SK-N-MC (cell line): ENCODE data around the gene TUBE1.

ENCODE experiments used
- DNase-seq: peaks from one replicate; pipeline ENCODE4 v3.0.0-alpha.2; 2011; ENCODE audit warnings: low read depth, low spot score
- H3K27ac ChIP-seq: fragments of 200-600 bp; sonication (generic); 2 replicates; pipeline ENCODE4 v1.5.1; 2016; ENCODE audit warnings: mixed run types
- H3K36me3 ChIP-seq: fragments of 200-600 bp; sonication (generic); 2 replicates; pipeline ENCODE4 v1.6.1; 2017; ENCODE audit warnings: antibody characterized with exemption, low read length, mixed read lengths; ENCODE audit not compliant: insufficient read depth
- H3K4me3 ChIP-seq: fragments of 200-600 bp; sonication (generic); 2 replicates; pipeline ENCODE4 v1.5.1; 2016
- H3K9ac ChIP-seq: fragments of 200-600 bp; sonication (generic); 2 replicates; pipeline ENCODE4 v1.8.0; 2017; ENCODE audit warnings: mixed run types, mixed read lengths; ENCODE audit not compliant: insufficient read length
- H3K9me3 ChIP-seq: fragments of 200-600 bp; sonication (generic); 2 replicates; pipeline ENCODE4 v1.6.1; 2017; ENCODE audit warnings: low read depth, mild to moderate bottlenecking, antibody characterized with exemption, low read length, moderate library complexity, mixed read lengths
- EZH2 ChIP-seq: fragments of 200-600 bp; sonication (generic); IDR thresholded peaks from one replicate; pipeline ENCODE4 v1.6.1; 2017; ENCODE audit warnings: antibody characterized with exemption
- FOXP2 ChIP-seq: optimal IDR thresholded peaks from 2 replicates; pipeline ENCODE3; 2011; ENCODE audit warnings: mild to moderate bottlenecking, moderate library complexity; ENCODE audit not compliant: insufficient read depth; ENCODE audit errors: extremely low read length, control extremely low read depth
- POLR2AphosphoS5 ChIP-seq: IDR thresholded peaks from 2 replicates; pipeline ENCODE4 v1.6.1; 2012; ENCODE audit warnings: mild to moderate bottlenecking, low read depth, low read length, borderline replicate concordance

TUBE1 gene

GRCh38 chr6:112087136-112087911 is at the start of gene TUBE1, which contains the start of gene FAM229B:
Gene TUBE1, minus strand, starts transcription at chr6:112087482. Its CDS starts 48 bp downstream, at chr6:112087434.
Gene FAM229B, plus strand, starts transcription at chr6:112087591. Its CDS starts 11,693 bp downstream, at chr6:112099284.
- peak; percentile 70 for DNase-seq
- Histone ChIP-seq H3K27ac (peak within 1 kb of the TSS; percentile 62; the same call in 1 of the 2 replicates), H3K36me3 (peaks cover 23% of the 10 kb centered on the region), H3K9ac (peak within 1 kb of the TSS; percentile 91), H3K4me3 (peak within 1 kb of the TSS; percentile 98), H3K9me3 (no peaks in the 10 kb centered on the region)
- TF ChIP-seq POLR2AphosphoS5 (peak; percentile 95), FOXP2 (peak; percentile 90), EZH2 (no peak)

- H3K36me3 ChIP-seq, result no peaks in the 10 kb centered on the region
- TF ChIP-seq FOXP2 (no peak), POLR2AphosphoS5 (no peak), EZH2 (no peak)
- no peak for DNase-seq
- H3K9ac ChIP-seq, result no peak overlapping the region
- H3K27ac ChIP-seq, result no peak overlapping the region
- no peak overlapping the region for H3K4me3 ChIP-seq
- no peaks in the 10 kb centered on the region for H3K9me3 ChIP-seq
Measured at GRCh38 chr6:112130878-112131277, 43.6 kb upstream of the TUBE1 start.

- no peak for TF ChIP-seq FOXP2
- TF ChIP-seq POLR2AphosphoS5, result no peak
- TF ChIP-seq EZH2, result no peak
- no peak overlapping the region for H3K9ac ChIP-seq
- H3K4me3 ChIP-seq, result no peak overlapping the region
- H3K9me3 ChIP-seq, result no peaks in the 10 kb centered on the region
- H3K27ac ChIP-seq, result no peak overlapping the region
- no peaks in the 10 kb centered on the region for H3K36me3 ChIP-seq
- no peak for DNase-seq
Measured at GRCh38 chr6:112128208-112128607, 40.9 kb upstream of the TUBE1 start.

- DNase-seq, result no peak
- TF ChIP-seq POLR2AphosphoS5, result no peak
- TF ChIP-seq EZH2, result no peak
- TF ChIP-seq FOXP2, result no peak
- no peak overlapping the region for H3K4me3 ChIP-seq
- H3K9me3 ChIP-seq, result no peaks in the 10 kb centered on the region
- H3K9ac ChIP-seq, result no peak overlapping the region
- H3K36me3 ChIP-seq, result no peaks in the 10 kb centered on the region
- no peak overlapping the region for H3K27ac ChIP-seq
Measured at GRCh38 chr6:112123982-112124381, 36.7 kb upstream of the TUBE1 start.

GRCh38 chr6:112122756-112123155 is 35.5 kb upstream of the TUBE1 start:
- H3K9me3 ChIP-seq, result no peaks in the 10 kb centered on the region
- TF ChIP-seq FOXP2 (no peak), POLR2AphosphoS5 (no peak), EZH2 (no peak)
- no peak overlapping the region for H3K27ac ChIP-seq
- H3K4me3 ChIP-seq, result no peak overlapping the region
- H3K9ac ChIP-seq, result no peak overlapping the region
- H3K36me3 ChIP-seq, result no peaks in the 10 kb centered on the region
- DNase-seq, result no peak

- Histone ChIP-seq H3K4me3 (no peak overlapping the region), H3K9me3 (no peaks in the 10 kb centered on the region), H3K36me3 (no peaks in the 10 kb centered on the region), H3K27ac (no peak overlapping the region), H3K9ac (no peak overlapping the region)
- DNase-seq, result no peak
- TF ChIP-seq EZH2, result no peak
- no peak for TF ChIP-seq POLR2AphosphoS5
- no peak for TF ChIP-seq FOXP2
Measured at GRCh38 chr6:112118034-112118433, 30.8 kb upstream of the TUBE1 start.

GRCh38 chr6:112117554-112117953 is 30.3 kb upstream of the TUBE1 start:
- no peak for DNase-seq
- Histone ChIP-seq H3K9me3 (no peaks in the 10 kb centered on the region), H3K4me3 (no peak overlapping the region), H3K9ac (no peak overlapping the region), H3K27ac (no peak overlapping the region), H3K36me3 (no peaks in the 10 kb centered on the region)
- no peak for TF ChIP-seq EZH2
- TF ChIP-seq POLR2AphosphoS5, result no peak
- TF ChIP-seq FOXP2, result no peak

GRCh38 chr6:112116221-112116620 is 28.9 kb upstream of the TUBE1 start:
- Histone ChIP-seq H3K4me3 (no peak overlapping the region), H3K9ac (no peak overlapping the region), H3K27ac (no peak overlapping the region), H3K9me3 (no peaks in the 10 kb centered on the region), H3K36me3 (no peaks in the 10 kb centered on the region)
- DNase-seq, result no peak
- no peak for TF ChIP-seq FOXP2
- TF ChIP-seq POLR2AphosphoS5, result no peak
- TF ChIP-seq EZH2, result no peak
